Nucleus accumbens (tissue), 56 donors: ENCODE measurements around the gene AMHR2.
A peak's percentile ranks its signal among the peaks of the same experiment; 100 is the strongest.
"Not testable (repeated sequence)": the region's sequence is repeated elsewhere in the genome, so short reads cannot be mapped to it uniquely, and the experiment has no call there.

ENCODE experiments used
- DNase-seq, 56 donors: peaks; one replicate each; lab custom pipeline; 2025; lab: John Stamatoyannopoulos, UW

The AMHR2 gene

DNA sequence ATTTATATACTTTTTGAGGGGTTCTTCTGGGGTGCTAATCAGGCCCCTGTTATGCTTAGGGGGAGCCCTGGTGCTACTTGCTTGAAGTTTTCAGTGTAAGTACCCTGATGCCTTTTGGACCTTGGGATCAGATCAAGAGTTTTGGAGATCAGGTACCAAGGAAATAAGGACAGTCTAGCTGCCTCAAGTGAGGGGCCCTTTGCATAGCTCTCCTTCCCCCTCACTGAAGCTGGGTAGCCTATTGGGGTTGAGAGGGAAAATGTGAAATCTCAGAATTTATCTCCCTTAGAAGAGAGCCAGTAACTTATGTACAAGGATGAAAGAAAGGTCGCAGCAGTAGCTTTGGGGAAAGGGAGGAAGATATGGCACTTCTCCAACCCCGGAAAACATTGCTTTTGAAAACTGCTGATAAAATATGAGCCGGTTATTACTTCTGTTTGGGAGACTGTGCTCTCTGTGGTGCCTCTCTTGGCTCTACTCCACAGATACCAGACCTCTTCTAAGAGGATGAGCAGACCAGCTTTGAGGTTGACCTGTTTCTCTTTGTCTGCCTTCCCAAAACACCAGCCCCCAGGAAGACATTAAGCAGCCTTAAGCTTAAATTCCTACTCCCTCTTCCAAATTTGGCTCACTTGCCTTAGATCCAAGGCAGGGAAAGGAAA is 8.8 kb upstream of the AMHR2 start:
- DNase-seq: no peak

GRCh38 chr12:53415752-53416389 is 7.8 kb upstream of the AMHR2 start:
- DNase-seq: not testable (repeated sequence)

DNA sequence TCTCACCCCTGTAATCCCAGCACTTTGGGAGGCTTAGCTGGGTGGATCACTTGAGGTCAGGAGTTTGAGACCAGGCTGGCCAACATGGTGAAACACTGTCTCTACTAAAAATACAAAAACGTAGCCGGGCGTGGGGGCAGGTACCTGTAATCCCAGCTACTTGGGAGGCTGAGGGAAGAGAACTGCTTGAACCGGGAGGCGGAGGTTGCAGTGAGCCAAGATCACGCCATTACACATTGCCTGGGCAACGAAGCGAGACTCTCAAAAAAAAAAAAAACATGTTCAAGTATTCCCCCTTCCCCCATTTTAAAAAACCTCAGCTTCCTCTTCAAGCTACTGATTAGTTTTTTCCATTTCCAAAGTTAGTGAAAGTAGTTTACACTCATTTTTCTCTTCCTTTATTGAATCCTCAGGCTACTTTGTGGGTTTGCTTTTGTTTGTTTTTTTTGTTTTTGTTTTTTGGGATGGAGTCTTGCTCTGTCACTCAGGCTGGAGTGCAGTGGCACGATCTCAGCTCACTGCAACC is 6.3 kb upstream of the AMHR2 start:
- DNase-seq: not testable (repeated sequence)

DNA sequence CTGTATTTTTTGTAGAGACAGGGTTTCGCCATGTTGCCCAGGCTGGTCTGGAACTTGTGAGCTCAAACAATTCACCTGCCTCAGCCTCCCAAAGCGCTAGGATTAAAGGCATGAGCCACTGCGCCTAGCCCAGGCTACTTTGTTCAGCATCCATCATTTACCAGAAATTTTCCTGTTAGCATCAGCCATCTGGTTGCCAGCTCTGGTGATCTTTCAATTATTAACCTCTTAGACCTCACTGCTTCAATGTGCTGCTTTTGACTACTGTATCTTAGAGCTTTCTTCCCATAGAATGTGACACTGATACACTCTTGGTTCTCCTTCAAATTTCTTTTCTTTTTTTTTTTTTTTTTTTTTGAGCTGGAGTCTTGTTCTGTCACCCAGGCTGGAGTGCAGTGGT is 5.4 kb upstream of the AMHR2 start:
- no peak for DNase-seq

DNA sequence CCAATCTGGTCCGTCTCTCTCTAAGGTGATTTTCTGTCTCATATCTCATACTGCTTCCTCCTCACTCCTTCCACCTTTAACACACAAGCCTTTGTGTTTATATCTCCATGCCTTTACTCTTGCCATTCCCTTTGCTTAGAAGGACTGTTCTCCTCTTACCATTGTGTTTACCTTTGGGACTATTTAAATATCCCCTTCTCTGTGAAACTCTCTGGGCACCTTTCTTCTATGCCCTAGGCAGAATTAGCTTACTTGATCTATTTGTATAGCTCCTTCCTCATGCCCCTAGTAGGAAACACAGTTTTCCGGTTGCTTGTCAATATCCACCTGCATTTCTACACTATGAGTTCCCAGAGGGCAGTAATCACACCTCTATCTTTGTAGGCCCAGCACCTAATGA is 3.9 kb upstream of the AMHR2 start:
- no peak for DNase-seq

GRCh38 chr12:53422247-53422646 is 1.4 kb upstream of the AMHR2 start:
- not testable (repeated sequence) for DNase-seq

GRCh38 chr12:53424626-53425514 is 1.2 kb downstream of the AMHR2 start:
- no peak for DNase-seq

DNA sequence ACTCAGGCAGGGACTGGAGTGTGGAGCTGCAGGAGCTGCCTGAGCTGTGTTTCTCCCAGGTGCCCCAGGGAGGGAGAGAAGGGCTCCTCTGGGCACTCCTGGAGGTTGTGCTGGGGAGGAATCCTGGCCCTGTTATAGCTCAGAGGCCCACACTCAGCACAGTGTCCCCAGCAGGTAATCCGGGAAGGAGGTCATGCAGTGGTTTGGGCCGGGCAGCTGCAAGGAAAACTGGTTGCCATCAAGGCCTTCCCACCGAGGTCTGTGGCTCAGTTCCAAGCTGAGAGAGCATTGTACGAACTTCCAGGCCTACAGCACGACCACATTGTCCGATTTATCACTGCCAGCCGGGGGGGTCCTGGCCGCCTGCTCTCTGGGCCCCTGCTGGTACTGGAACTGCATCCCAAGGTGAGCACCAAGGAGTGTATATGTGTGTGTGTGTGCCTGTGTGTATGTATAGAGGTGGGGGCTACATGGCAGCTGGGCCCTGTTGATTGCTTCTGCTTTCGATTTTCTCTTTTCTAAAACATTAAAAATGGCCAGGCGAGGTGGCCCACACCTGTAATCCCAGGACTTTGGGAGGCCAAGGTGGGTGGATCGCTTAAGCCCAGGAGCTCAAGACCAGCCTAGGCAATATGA is 2.0 kb downstream of the AMHR2 start:
- no peak for DNase-seq

DNA sequence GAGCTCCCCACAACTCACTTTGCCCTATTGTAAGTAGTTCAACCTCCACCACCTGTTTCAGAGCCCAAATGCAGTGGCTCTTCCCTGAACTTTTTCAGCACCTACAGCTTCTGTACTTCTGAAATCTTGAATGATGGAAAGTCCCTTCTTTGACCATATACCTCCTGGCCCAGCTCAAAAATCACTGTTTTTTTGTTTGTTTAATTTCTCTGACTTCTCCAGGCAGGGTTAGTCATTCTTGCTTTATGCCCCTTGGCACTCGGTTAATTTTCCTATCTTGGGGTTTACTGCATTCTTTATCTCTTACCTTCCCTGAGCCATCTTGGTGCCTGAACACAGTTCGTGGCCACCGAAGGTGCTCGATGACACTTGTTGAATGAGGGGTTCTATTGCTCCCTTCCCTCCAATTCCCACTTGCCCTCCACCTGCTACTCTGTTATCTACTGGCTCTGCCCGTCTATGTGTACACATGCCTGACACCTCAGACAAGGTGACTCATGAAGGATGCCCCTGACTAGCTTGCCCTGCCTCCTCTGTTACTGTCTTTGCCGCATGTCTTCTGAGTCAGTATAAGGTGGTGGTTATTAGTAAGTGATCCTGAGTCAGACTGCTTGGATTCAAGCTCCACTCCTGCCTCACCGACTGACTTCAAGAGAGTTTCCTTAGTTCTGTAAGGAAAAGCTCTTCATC is 4.4 kb downstream of the AMHR2 start:
- DNase-seq: peak in 21 of 56 donors; percentile 1 to 66 (median 13)

GRCh38 chr12:53428741-53429140 is 5.1 kb downstream of the AMHR2 start:
- DNase-seq: no peak

DNA sequence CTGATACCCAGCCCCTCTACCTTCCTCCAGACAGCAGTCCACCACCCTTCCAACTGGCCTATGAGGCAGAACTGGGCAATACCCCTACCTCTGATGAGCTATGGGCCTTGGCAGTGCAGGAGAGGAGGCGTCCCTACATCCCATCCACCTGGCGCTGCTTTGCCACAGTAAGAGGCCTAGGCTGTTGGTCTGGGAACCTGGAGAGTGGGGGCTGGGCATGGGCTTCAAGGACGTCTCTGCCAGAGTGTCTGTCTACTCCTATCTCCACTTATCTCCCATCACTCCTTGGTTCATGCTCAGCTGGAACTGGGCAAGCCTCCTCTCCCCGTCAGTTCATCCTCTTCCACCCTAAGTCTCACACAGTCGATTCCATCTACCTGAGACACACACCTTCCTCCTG is 6.5 kb downstream of the AMHR2 start:
- DNase-seq: no peak

DNA sequence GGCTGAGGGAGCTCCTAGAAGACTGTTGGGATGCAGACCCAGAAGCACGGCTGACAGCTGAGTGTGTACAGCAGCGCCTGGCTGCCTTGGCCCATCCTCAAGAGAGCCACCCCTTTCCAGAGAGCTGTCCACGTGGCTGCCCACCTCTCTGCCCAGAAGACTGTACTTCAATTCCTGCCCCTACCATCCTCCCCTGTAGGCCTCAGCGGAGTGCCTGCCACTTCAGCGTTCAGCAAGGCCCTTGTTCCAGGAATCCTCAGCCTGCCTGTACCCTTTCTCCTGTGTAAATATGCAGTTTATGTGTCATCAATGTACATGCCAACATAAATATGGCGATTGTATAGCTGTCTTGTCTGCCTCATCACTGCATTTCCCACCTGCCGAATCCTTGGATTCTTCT is 7.5 kb downstream of the AMHR2 start:
- DNase-seq: no peak

- not testable (repeated sequence) for DNase-seq
Observed at GRCh38 chr12:53435326-53435725, 11.7 kb downstream of the AMHR2 start.

DNA sequence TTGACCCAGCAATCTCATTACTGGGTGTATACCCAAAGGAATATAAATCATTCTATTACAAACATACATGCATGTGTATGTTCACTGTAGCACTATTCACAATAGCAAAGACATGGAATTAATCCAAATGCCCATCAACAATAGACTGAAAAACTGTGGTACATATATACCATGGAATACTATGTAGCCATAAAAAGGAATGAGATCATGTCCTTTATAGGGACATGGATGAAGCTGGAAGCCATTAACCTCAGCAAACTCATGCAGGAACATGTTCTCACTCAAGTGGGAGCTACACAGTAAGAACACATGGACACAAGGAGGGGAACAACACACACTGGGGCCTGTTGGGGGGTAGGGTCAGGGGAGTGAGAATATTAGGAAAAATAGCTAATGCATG is 15.9 kb downstream of the AMHR2 start:
- DNase-seq: not testable (repeated sequence)

DNA sequence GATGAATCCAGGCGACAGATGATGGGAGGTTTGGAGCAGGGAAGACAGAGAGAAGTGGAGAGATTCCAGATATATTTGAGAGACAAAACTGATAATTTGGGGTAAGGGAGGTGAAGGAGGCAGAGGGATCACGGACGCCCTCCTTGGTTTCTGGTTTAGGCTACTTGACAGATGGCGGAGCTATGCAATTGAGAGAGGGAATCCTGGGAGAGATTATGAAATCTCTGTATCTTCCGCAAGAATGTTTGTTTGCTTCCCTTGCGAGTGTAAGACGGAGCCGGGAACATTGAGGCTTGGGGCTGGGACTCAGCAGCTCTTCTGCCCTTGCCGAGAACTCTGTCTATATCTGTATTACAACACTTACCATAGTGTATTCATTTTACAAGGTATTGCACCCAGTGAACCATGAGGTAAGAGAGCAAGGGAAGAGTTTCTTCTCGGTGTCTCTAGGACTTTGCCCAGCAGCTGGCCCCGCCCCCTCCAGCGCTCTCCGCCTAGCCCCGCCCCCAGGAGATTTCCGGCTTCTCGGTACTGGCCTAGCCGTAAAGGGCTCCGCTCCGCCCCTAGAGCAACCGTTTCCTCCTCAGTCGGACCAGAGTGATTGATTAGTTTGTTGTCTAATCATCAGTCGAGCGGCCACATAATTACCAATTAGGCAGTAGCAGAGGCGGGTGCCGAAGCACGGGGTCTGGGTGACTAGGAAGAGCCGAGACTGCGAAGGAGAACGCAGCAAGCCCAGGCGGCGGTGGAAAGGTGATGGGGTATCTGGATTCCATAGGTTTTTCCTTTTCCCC is 17.6 kb downstream of the AMHR2 start, which contains the start of gene PRR13:
Gene PRR13, plus strand, starts transcription at position 695 of the 794 bp plus-strand sequence. CDS start 981 bp downstream, outside the sequence.
- DNase-seq: peak; percentile 61 to 99 (median 96)

DNA sequence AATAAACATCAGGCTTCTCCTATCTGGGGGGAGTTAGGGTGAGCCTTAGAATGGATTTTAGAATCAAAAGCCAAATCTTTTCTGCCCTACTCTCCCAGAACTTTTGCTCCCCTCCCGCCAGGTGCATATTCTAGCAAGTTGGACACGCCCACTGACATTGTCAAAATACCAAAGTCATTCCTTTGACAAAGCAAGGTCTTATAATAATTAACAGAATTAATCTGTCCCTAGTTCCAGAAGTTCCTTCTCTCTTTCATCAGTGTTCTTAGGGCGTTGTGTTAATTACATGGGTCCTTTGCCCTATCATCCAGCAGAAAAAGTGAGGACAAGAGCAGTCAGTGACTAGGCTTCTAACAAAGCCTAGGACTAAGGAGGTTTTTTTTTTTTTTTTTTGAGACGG is 20.3 kb downstream of the AMHR2 start:
- DNase-seq: no peak

DNA sequence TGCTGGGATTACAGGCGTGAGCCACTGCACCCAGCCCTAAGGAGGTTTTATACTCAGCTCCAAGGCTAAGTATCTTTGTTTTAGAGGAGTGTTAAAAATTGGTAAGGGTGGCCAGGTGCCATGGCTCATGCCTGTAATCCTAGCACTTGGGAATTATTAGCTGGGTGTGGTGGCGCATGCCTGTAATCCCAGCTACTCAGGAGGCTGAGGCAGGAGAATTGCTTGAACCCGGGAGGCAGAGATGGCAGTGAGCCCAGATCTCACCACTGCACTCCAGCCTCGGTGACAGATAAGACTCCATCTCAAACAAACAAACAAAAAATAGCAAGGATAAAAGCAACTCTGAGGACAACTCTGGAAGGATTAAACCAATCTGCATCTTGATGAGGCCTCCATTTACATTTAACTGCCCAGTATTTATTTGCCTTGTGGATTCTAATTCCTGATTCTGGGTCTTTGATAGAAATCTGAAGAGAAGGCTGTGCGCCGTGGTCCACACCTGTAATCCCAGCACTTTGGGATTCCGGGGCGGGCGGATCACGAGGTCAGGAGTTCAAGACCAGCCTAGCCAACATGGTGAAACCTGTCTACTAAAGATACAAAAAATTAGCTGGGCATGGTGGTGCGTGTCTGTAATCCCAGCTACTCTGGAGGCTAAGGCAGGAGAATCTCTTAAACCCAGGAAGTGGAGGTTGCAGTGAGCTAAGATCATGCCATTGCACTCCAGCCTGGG is 21.1 kb downstream of the AMHR2 start:
- DNase-seq: not testable (repeated sequence)

GRCh38 chr12:53450936-53451335 is 27.3 kb downstream of the AMHR2 start:
- DNase-seq: no peak
